ENCODE measurements around the gene WWOX. TPM values are rescaled to one million over a fixed set of nuclear protein-coding genes. Genes with fewer than 3 reads are reported as not detected.

Gene WWOX
- total RNA-seq, 1 donor from 2014 or later = 19.2 TPM

GRCh38 chr16:78709137-78709884 lies 609.9 kb downstream of the WWOX start:
- ATAC-seq (no peak), DNase-seq (no peak)
- intact Hi-C loops (cut with DNase I) = no loop called here
- Histone ChIP-seq H3K4me3 (no peak overlapping the region), H3K4me1 (no peaks in the 10 kb centered on the region), H3K27ac (no peak overlapping the region), H3K9me3 (peaks cover 7% of the 10 kb centered on the region), H3K36me3 (no peaks in the 10 kb centered on the region), H3K27me3 (ENCODE audit: low read depth) (no peaks in the 10 kb centered on the region)
- TF ChIP-seq CTCF (IDR thresholded peaks at IDR 0.05) = no peak

- DNase-seq (no peak), ATAC-seq (no peak)
- Histone ChIP-seq H3K27me3 (ENCODE audit: low read depth) (no peaks in the 10 kb centered on the region), H3K4me1 (no peaks in the 10 kb centered on the region), H3K27ac (no peak overlapping the region), H3K4me3 (no peak overlapping the region), H3K36me3 (no peaks in the 10 kb centered on the region), H3K9me3 (no peaks in the 10 kb centered on the region)
- no peak for TF ChIP-seq CTCF (IDR thresholded peaks at IDR 0.05)
- intact Hi-C loops (cut with DNase I) = no loop called here
These were observed 615.7 kb downstream of the WWOX start for GRCh38 chr16:78715106-78715505.

GRCh38 chr16:78715673-78716072 lies 616.2 kb downstream of the WWOX start:
- no peak overlapping the region for H3K27ac ChIP-seq
- no peak for ATAC-seq
- intact Hi-C loops (cut with DNase I) = no loop called here
- no peaks in the 10 kb centered on the region for H3K9me3 ChIP-seq
- H3K4me3 ChIP-seq = no peak overlapping the region
- no peaks in the 10 kb centered on the region for H3K27me3 ChIP-seq (ENCODE audit: low read depth)
- H3K36me3 ChIP-seq = no peaks in the 10 kb centered on the region
- H3K4me1 ChIP-seq = no peaks in the 10 kb centered on the region
- no peak for DNase-seq
- no peak for TF ChIP-seq CTCF (IDR thresholded peaks at IDR 0.05)

- intact Hi-C loops (cut with DNase I) = no loop called here
- H3K9me3 ChIP-seq = no peaks in the 10 kb centered on the region
- H3K27me3 ChIP-seq (ENCODE audit: low read depth) = no peaks in the 10 kb centered on the region
- ATAC-seq (no peak), DNase-seq (no peak)
- H3K36me3 ChIP-seq = no peaks in the 10 kb centered on the region
- no peaks in the 10 kb centered on the region for H3K4me1 ChIP-seq
- no peak for TF ChIP-seq CTCF (IDR thresholded peaks at IDR 0.05)
- H3K27ac ChIP-seq = no peak overlapping the region
- no peak overlapping the region for H3K4me3 ChIP-seq
These were observed 618.7 kb downstream of the WWOX start for GRCh38 chr16:78718141-78718540.

- no peak for ATAC-seq
- H3K27me3 ChIP-seq (ENCODE audit: low read depth) = no peaks in the 10 kb centered on the region
- no peak overlapping the region for H3K27ac ChIP-seq
- intact Hi-C loops (cut with DNase I) = no loop called here
- no peak for TF ChIP-seq CTCF (IDR thresholded peaks at IDR 0.05)
- DNase-seq = no peak
- H3K9me3 ChIP-seq = no peaks in the 10 kb centered on the region
- H3K4me1 ChIP-seq = no peaks in the 10 kb centered on the region
- H3K36me3 ChIP-seq = no peaks in the 10 kb centered on the region
- H3K4me3 ChIP-seq = no peak overlapping the region
These were observed 621.0 kb downstream of the WWOX start for GRCh38 chr16:78720416-78720815.

Data from lower lobe of right lung (tissue), 2 donors.